ENCODE measurements around the gene AQP2.

Gene AQP2

DNA sequence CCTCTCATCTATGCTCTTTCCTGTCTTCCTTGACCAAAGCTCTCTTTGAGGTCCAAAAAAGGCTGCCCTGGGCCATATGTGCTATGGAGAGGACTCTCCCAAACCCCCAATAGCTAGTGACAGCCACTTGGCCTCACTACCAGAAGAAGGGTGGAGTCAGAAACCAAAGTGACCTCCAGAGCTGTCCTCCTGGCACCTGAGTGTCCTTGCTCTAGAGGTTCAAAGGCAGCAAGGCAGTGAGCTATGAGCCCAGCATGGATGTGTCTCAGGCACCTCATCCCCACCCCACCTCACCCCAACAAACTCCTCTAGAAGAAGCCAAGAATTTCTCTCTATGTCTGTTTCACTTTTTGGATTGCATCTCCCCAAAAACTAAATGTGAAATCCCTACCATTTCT is 7.0 kb downstream of the AQP2 start:
- no peak for TF ChIP-seq FOXP2 (optimal IDR thresholded peaks at IDR 0.05; ENCODE audit: borderline replicate concordance, extremely low read depth, extremely low read length, insufficient read depth)
- no peak for TF ChIP-seq POLR2AphosphoS5 (IDR thresholded peaks at IDR 0.05; ENCODE audit: low read depth, low read length)
- TF ChIP-seq SIN3A (IDR thresholded peaks at IDR 0.05; ENCODE audit: borderline replicate concordance, insufficient read depth, low read length): no peak

DNA sequence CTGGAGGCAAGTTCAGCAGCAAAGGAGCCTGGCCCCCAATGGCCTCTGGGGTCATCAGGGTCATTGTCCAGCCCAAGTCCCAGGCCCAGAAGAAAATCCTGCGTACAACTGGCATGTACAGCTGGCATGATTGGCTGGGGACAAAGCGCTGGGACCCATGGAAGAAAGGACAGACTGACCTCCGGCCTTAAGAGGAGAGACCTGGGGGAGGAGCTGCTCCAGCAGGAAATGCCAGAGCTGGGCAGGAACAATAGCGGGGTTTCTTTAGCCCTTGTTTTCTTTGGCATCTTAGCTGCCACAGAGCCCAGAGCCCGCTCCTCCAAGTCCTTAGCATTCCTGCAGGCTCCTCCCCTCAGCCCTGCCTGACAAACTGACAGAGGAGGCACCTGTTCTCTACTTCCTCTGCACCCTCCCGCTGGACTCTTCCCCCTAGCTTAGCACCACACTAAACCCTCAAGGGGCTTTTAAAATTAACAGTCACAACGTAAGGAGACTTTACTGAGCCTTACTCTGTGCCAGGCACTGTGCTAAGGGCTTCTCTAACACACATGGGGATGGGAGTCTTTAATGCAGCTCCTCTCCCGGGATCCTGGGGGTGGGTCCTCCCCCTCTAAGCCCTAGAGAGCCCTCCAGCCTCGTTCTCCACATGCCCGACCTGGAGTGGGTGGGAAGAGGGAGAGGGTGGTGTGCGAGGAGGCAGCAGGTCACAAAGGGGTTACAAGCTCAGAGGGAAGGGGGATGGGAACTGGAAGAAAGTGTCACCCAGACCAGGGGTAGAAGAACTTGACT is 9.3 kb downstream of the AQP2 start:
- TF ChIP-seq FOXP2 (optimal IDR thresholded peaks at IDR 0.05; ENCODE audit: borderline replicate concordance, extremely low read depth, extremely low read length, insufficient read depth) (no peak), TAF1 (IDR thresholded peaks at IDR 0.05; ENCODE audit: borderline replicate concordance, insufficient read depth, low read length) (no peak), POLR2AphosphoS5 (IDR thresholded peaks at IDR 0.05; ENCODE audit: low read depth, low read length) (no peak), SIN3A (IDR thresholded peaks at IDR 0.05; ENCODE audit: borderline replicate concordance, insufficient read depth, low read length) (no peak)
- TF ChIP-seq, protein P1, sequence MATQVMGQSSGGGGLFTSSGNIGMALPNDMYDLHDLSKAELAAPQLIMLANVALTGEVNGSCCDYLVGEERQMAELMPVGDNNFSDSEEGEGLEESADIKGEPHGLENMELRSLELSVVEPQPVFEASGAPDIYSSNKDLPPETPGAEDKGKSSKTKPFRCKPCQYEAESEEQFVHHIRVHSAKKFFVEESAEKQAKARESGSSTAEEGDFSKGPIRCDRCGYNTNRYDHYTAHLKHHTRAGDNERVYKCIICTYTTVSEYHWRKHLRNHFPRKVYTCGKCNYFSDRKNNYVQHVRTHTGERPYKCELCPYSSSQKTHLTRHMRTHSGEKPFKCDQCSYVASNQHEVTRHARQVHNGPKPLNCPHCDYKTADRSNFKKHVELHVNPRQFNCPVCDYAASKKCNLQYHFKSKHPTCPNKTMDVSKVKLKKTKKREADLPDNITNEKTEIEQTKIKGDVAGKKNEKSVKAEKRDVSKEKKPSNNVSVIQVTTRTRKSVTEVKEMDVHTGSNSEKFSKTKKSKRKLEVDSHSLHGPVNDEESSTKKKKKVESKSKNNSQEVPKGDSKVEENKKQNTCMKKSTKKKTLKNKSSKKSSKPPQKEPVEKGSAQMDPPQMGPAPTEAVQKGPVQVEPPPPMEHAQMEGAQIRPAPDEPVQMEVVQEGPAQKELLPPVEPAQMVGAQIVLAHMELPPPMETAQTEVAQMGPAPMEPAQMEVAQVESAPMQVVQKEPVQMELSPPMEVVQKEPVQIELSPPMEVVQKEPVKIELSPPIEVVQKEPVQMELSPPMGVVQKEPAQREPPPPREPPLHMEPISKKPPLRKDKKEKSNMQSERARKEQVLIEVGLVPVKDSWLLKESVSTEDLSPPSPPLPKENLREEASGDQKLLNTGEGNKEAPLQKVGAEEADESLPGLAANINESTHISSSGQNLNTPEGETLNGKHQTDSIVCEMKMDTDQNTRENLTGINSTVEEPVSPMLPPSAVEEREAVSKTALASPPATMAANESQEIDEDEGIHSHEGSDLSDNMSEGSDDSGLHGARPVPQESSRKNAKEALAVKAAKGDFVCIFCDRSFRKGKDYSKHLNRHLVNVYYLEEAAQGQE (IDR thresholded peaks at IDR 0.05; ENCODE audit: insufficient read depth in 1 of 2, low read depth in 2 of 2, low read length in 2 of 2): no peak

DNA sequence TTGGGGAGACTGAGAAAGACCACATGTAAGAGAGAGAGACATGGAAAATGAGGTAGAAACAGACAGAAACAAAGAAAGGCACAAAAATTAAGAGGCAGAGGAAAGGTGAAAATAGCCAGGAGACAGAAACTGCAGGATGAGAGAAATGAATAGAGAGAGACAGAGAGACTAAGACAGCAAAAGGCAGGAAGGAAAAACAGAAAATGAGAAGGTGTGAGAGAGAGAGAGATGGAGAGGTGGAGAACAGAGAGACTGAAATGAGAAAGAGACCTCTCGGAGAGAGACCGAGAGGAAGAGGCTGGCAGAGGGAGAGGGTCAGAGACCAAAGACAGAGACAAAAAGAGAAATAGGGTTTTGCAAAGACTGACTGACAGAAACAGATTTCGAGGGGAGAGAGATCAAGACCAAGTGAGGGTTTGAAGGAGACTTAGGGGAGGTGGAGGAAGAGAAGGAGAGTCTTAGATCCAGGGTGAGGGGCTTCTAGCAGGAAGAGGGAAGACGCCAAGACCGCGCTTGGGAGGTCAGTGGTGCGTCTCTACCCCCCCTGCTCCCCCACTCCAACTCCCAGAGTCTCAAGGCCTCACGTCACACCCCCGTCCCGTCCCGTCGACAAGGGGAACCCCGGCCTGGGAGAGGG is 10.1 kb downstream of the AQP2 start:
- TF ChIP-seq, protein P1 (IDR thresholded peaks at IDR 0.05; ENCODE audit: insufficient read depth in 1 of 2, low read depth in 2 of 2, low read length in 2 of 2): no peak
- no peak for TF ChIP-seq SIN3A (IDR thresholded peaks at IDR 0.05; ENCODE audit: borderline replicate concordance, insufficient read depth, low read length)
- no peak for TF ChIP-seq POLR2AphosphoS5 (IDR thresholded peaks at IDR 0.05; ENCODE audit: low read depth, low read length)
- no peak for TF ChIP-seq FOXP2 (optimal IDR thresholded peaks at IDR 0.05; ENCODE audit: borderline replicate concordance, extremely low read depth, extremely low read length, insufficient read depth)
- TF ChIP-seq TAF1 (IDR thresholded peaks at IDR 0.05; ENCODE audit: borderline replicate concordance, insufficient read depth, low read length): no peak

DNA sequence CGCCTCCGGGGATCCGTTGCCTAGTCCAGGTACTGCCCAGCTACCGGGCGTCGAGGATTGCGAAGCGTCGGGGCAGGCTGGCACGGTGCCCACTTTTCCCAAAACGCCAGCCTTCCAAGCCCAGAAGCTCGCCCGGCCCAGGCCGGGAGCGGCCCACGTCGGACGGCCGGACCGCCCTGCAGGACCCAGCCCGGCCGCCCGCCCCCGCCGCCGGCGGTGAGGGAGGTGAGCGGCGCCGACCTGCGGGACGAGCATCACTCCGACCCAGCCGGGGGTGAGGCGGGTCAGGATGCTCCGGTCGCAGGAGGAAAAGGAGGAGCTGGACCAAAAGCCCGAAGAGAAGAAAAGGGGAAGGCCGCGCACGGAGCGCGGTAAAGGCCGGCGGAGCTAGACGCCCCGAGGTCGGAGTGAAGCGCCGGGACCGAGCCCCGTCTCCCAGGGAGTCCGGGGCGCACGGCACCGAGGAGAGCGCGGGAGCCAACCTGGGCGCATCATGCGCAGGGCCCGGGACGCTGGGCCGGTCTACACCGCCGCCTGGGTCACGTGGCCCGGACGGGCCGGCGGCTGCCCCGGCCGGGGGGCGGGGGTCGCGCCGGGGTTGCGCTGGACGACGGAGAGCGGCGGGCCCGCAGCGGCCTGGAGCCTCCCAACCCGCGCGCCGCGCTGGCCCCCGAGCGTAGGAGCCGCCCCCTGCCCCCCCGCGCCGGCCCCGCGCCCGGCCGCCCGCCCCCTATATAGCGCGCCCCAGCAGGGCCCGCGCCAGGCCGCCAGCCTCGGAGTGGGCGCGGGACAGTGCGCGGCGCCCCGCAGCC is 10.8 kb downstream of the AQP2 start, which contains the start of gene AQP5:
Gene AQP5, plus strand, starts transcription at position 762 of the 812 bp plus-strand sequence. CDS start 146 bp downstream, outside the sequence.
- TF ChIP-seq TAF1 (IDR thresholded peaks at IDR 0.05; ENCODE audit: borderline replicate concordance, insufficient read depth, low read length): no peak

DNA sequence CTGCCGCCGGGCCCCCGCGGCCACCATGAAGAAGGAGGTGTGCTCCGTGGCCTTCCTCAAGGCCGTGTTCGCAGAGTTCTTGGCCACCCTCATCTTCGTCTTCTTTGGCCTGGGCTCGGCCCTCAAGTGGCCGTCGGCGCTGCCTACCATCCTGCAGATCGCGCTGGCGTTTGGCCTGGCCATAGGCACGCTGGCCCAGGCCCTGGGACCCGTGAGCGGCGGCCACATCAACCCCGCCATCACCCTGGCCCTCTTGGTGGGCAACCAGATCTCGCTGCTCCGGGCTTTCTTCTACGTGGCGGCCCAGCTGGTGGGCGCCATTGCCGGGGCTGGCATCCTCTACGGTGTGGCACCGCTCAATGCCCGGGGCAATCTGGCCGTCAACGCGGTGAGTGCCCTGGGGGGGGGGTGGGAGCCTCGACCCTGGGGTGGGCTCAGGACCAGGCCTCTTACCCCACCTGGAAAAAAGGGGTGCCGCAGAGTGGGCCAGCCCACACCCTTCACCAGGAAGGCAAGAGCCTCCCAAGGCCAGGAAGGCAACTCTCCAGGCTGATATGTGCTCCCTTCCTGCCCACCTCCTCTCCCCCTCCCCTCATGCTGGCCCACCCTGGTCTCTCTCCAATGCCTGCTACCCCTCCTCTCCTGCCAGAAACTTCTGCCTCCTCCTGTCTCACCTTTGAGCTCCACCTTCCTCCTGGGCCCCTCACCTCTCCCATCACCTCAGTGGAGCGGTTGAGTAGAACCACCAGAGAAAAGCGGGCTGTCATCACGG is 11.6 kb downstream of the AQP2 start:
- TF ChIP-seq TAF1 (IDR thresholded peaks at IDR 0.05; ENCODE audit: borderline replicate concordance, insufficient read depth, low read length): no peak
- TF ChIP-seq, protein P1 (IDR thresholded peaks at IDR 0.05; ENCODE audit: insufficient read depth in 1 of 2, low read depth in 2 of 2, low read length in 2 of 2): no peak
- TF ChIP-seq SIN3A (IDR thresholded peaks at IDR 0.05; ENCODE audit: borderline replicate concordance, insufficient read depth, low read length): no peak
- no peak for TF ChIP-seq POLR2AphosphoS5 (IDR thresholded peaks at IDR 0.05; ENCODE audit: low read depth, low read length)
- TF ChIP-seq FOXP2 (optimal IDR thresholded peaks at IDR 0.05; ENCODE audit: borderline replicate concordance, extremely low read depth, extremely low read length, insufficient read depth): no peak

Measured in PFSK-1 (cell line).